ENCODE measurements around the gene SCAANT1. TPM values are rescaled to one million over a fixed set of nuclear protein-coding genes. Genes with fewer than 3 reads are reported as not detected.

Gene SCAANT1
- total and polyA plus RNA-seq, 2 donors (not counting 1 experiment from before 2014, with no cell fraction given): 1.7 TPM; not detected in 1

- Mint-ChIP-seq H3K27me3 (no peaks in the 10 kb centered on the region), H3K9me3 (ENCODE audit: insufficient read depth) (no peaks in the 10 kb centered on the region), H3K4me3 (no peak overlapping the region), H3K27ac (no peak overlapping the region), H3K4me1 (peaks cover 24% of the 10 kb centered on the region)
- no peaks in the 10 kb centered on the region for H3K9me3 ChIP-seq (ENCODE audit: control extremely low read depth in 1 of 3, control insufficient read depth in 2 of 3, insufficient read depth in 1 of 3, low read length in 2 of 3)
- ATAC-seq (ENCODE audit: low read depth) (no peak), DNase-seq (no peak)
- intact Hi-C loops (cut with micrococcal nuclease): loop anchor here (5.0 kb wide), 1 partner anchor 52 kb away; no protein-coding TSS in a partner anchor
- H3K79me2 ChIP-seq (ENCODE audit: control insufficient read depth, insufficient read depth, low read length): peaks cover 14% of the 10 kb centered on the region
- no peak overlapping the region for H2AFZ ChIP-seq (ENCODE audit: insufficient read depth, low read depth, low read length, poor library complexity, severe bottlenecking)
- TF ChIP-seq CTCF (IDR thresholded peaks at IDR 0.05) (no peak), EZH2 (IDR thresholded peaks at IDR 0.05; ENCODE audit: borderline replicate concordance, insufficient read depth, low read depth, low read length, poor library complexity, severe bottlenecking) (no peak)
- no peak overlapping the region for H3K9ac ChIP-seq (ENCODE audit: low read length)
- CTCF ChIA-PET: interaction anchor here (1.3 kb wide), 1 partner anchor 84 kb away, joined by 5 read pairs; no protein-coding TSS in a partner anchor
- no peaks in the 10 kb centered on the region for H4K20me1 ChIP-seq (ENCODE audit: control insufficient read depth, insufficient read depth, low read length, poor library complexity, severe bottlenecking)
- no CpG with 5 or more reads among the region's 4 CpGs for WGBS (ENCODE audit: insufficient coverage)
- H3K4me1 ChIP-seq (ENCODE audit: control insufficient read depth in 2 of 2, insufficient read depth in 2 of 2, low read length in 2 of 2): peaks cover 17 to 25% of the 10 kb centered on the region in 2 donors
- no peak overlapping the region for H3K4me2 ChIP-seq (replicated peaks; ENCODE audit: low read depth, low read length, poor library complexity, severe bottlenecking)
- POLR2A ChIA-PET: interaction anchor here (0.6 to 0.7 kb wide), 2 partner anchors 18 to 26 kb away, joined by 3 to 5 read pairs; no protein-coding TSS in a partner anchor
- H3K36me3 ChIP-seq (replicated peaks in 1 of 2; ENCODE audit: control extremely low read depth in 1 of 2, control insufficient read depth in 1 of 2, extremely low read depth in 1 of 2, insufficient read depth in 2 of 2, low read length in 1 of 2): peaks cover 0 to 9% of the 10 kb centered on the region in 2 experiments
- H3K27me3 ChIP-seq (replicated peaks in 1 of 4; ENCODE audit: control extremely low read depth in 1 of 4, control insufficient read depth in 3 of 4, insufficient read depth in 4 of 4, low read length in 3 of 4): no peaks in the 10 kb centered on the region
- H3K27ac ChIP-seq (ENCODE audit: low read length in 2 of 2): peak overlapping the region in 1 of 2 donors; percentile 87
- H3K4me3 ChIP-seq (ENCODE audit: control extremely low read depth in 1 of 5, extremely low read depth in 1 of 5, insufficient read depth in 1 of 5, low read depth in 2 of 5, low read length in 4 of 5): no peak overlapping the region
These were observed 2.2 kb downstream of the SCAANT1 start for GRCh38 chr3:63910001-63910400.

GRCh38 chr3:63909431-63909830 lies 2.8 kb downstream of the SCAANT1 start:
- H3K4me1 Mint-ChIP-seq: peaks cover 24% of the 10 kb centered on the region
- TF ChIP-seq CTCF (IDR thresholded peaks at IDR 0.05) (no peak), EZH2 (IDR thresholded peaks at IDR 0.05; ENCODE audit: borderline replicate concordance, insufficient read depth, low read depth, low read length, poor library complexity, severe bottlenecking) (no peak)
- intact Hi-C loops (cut with micrococcal nuclease): no loop called here
- Histone ChIP-seq H3K79me2 (ENCODE audit: control insufficient read depth, insufficient read depth, low read length) (peaks cover 19% of the 10 kb centered on the region), H4K20me1 (ENCODE audit: control insufficient read depth, insufficient read depth, low read length, poor library complexity, severe bottlenecking) (no peaks in the 10 kb centered on the region), H3K27me3 (replicated peaks in 1 of 4; ENCODE audit: control extremely low read depth in 1 of 4, control insufficient read depth in 3 of 4, insufficient read depth in 4 of 4, low read length in 3 of 4) (no peaks in the 10 kb centered on the region), H2AFZ (ENCODE audit: insufficient read depth, low read depth, low read length, poor library complexity, severe bottlenecking) (no peak overlapping the region), H3K27ac (ENCODE audit: low read length in 2 of 2) (peak overlapping the region in 1 of 2 donors; percentile 35), H3K4me2 (replicated peaks; ENCODE audit: low read depth, low read length, poor library complexity, severe bottlenecking) (no peak overlapping the region), H3K4me1 (ENCODE audit: control insufficient read depth in 2 of 2, insufficient read depth in 2 of 2, low read length in 2 of 2) (peaks cover 17 to 25% of the 10 kb centered on the region in 2 donors), H3K9ac (ENCODE audit: low read length) (no peak overlapping the region), H3K4me3 (ENCODE audit: control extremely low read depth in 1 of 5, extremely low read depth in 1 of 5, insufficient read depth in 1 of 5, low read depth in 2 of 5, low read length in 4 of 5) (no peak overlapping the region), H3K9me3 (ENCODE audit: control extremely low read depth in 1 of 3, control insufficient read depth in 2 of 3, insufficient read depth in 1 of 3, low read length in 2 of 3) (no peaks in the 10 kb centered on the region), H3K36me3 (replicated peaks in 1 of 2; ENCODE audit: control extremely low read depth in 1 of 2, control insufficient read depth in 1 of 2, extremely low read depth in 1 of 2, insufficient read depth in 2 of 2, low read length in 1 of 2) (peaks cover 0 to 14% of the 10 kb centered on the region in 2 experiments)
- WGBS (ENCODE audit: insufficient coverage): no CpG with 5 or more reads among the region's 2 CpGs
- H3K27me3 Mint-ChIP-seq: no peaks in the 10 kb centered on the region
- H3K9me3 Mint-ChIP-seq (ENCODE audit: insufficient read depth): no peaks in the 10 kb centered on the region
- no peak overlapping the region for H3K27ac Mint-ChIP-seq
- ChIA-PET CTCF (interaction anchor here (1.3 kb wide), 1 partner anchor 84 kb away, joined by 5 read pairs; no protein-coding TSS in a partner anchor), POLR2A (no interaction called here)
- ATAC-seq (ENCODE audit: low read depth) (no peak), DNase-seq (no peak)
- no peak overlapping the region for H3K4me3 Mint-ChIP-seq
